ENCODE results near the gene FGD3.

The FGD3 gene

DNA sequence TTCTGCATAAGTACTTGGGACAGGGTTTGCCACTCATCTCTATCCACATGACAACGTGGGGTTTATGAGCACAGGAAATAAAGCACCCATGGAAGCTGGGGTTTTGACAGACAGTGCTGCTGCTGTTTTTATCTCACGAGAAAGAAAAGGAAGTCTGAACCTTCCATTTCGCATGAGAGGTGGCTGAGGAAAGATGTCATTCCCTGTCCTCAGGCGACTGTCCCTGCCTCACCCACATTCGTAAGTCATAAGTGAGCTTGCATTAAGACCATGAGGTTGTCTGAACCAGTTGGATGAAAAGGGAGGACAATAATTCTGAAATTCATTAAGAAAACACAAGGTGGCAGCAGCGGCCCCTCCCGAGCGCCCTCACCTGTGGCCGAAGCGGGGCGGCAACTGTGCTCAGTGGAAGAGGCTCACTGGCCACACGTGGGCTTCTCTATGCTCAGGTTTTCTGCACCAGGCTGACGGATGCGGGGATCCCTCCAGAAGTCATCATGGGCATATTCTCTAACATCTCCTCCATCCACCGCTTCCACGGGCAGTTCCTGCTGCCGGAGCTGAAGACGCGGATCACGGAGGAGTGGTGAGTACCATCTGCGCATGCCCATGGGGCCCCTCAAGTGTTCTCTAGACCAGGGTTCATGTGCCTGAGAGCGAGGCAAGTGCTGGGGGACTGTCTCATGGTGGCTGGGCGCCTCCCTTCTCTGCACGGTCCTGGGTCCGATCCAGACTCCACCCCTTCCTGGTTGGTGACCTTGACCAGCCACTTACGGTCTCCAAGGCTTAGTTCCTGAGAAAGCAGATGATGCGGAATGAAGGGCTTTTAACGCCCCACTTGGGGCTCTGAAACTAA is 56.5 kb downstream of the FGD3 start:
- Histone ChIP-seq H3K4me1 (ENCODE audit: control insufficient read depth, low read depth, low read length) (peaks cover 4% of the 10 kb centered on the region), H3K27me3 (ENCODE audit: control insufficient read depth, insufficient read depth, low read length) (no peaks in the 10 kb centered on the region), H3K4me3 (ENCODE audit: low read length) (no peak overlapping the region), H3K9me3 (ENCODE audit: control insufficient read depth, low read depth, low read length) (no peaks in the 10 kb centered on the region), H3K9ac (ENCODE audit: low read length) (no peak overlapping the region), H3K36me3 (ENCODE audit: control insufficient read depth, low read depth, low read length) (no peaks in the 10 kb centered on the region), H3K27ac (ENCODE audit: low read length) (no peak overlapping the region)

DNA sequence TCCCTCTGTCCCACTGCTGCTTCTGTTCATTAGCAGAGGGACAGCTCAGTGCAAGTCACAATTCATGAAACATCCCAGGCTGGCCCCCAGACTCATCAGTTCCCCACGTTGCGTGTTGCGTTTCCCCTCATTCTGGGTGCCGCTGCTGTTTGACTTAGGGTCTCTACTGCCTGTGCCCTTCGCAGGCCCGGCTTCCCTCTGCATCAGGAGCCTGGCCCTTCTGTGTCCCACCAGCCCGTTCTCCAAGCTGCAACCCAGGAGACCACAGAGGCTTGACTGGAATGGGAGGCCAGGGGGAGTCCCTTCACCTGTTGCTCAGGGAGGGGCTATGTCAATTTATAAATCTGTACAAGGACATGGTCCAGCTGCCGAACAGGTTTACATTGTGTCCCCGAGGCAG is 57.2 kb downstream of the FGD3 start:
- H3K27me3 ChIP-seq (ENCODE audit: control insufficient read depth, insufficient read depth, low read length) = no peaks in the 10 kb centered on the region
- no peak overlapping the region for H3K4me3 ChIP-seq (ENCODE audit: low read length)
- H3K4me1 ChIP-seq (ENCODE audit: control insufficient read depth, low read depth, low read length) = peaks cover 4% of the 10 kb centered on the region
- H3K36me3 ChIP-seq (ENCODE audit: control insufficient read depth, low read depth, low read length) = no peaks in the 10 kb centered on the region
- H3K9ac ChIP-seq (ENCODE audit: low read length) = no peak overlapping the region
- H3K27ac ChIP-seq (ENCODE audit: low read length) = no peak overlapping the region
- H3K9me3 ChIP-seq (ENCODE audit: control insufficient read depth, low read depth, low read length) = no peaks in the 10 kb centered on the region

DNA sequence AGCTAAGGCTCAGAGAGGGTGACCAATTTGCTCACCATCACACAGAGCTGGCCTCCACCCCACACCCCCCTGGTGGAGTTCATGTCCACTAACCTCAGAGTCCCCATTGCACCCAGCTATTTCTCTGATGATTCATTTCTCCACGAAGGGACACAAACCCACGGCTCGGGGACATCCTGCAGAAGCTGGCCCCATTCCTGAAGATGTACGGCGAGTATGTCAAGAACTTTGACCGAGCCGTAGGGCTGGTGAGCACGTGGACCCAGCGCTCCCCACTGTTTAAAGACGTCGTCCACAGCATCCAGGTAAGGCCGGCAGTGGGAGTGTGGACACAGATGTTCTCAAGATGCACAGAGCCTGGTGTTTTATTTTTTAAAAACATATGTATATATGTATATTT is 58.6 kb downstream of the FGD3 start:
- Histone ChIP-seq H3K4me3 (ENCODE audit: low read length) (no peak overlapping the region), H3K9me3 (ENCODE audit: control insufficient read depth, low read depth, low read length) (no peaks in the 10 kb centered on the region), H3K9ac (ENCODE audit: low read length) (no peak overlapping the region), H3K4me1 (ENCODE audit: control insufficient read depth, low read depth, low read length) (peaks cover 4% of the 10 kb centered on the region), H3K36me3 (ENCODE audit: control insufficient read depth, low read depth, low read length) (no peaks in the 10 kb centered on the region), H3K27ac (ENCODE audit: low read length) (no peak overlapping the region), H3K27me3 (ENCODE audit: control insufficient read depth, insufficient read depth, low read length) (no peaks in the 10 kb centered on the region)

DNA sequence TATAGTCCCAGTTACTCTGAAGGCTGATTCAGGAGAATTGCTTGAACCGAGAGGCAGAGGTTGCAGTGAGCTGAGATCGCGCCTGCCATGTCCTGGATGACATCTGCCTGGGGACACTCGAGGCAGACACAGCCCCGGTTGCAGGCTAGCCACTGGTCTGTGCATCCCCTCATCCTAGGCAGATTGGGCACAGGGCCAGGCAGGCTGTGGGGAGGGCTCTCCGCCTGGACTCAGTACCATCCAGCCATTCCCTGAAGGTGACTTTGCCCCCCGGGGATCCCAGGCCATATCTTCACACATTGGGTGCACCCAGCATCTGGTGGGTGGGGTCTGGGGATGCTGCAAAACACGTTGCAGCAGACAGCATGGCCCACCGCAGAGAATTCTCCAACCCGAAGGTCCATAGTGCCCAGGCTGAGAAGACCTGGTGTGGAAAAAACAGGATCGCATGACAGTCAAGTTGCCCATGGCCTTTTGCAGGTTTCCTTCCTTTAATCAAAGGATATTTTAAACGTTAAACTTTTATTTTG is 60.3 kb downstream of the FGD3 start:
- Histone ChIP-seq H3K4me3 (ENCODE audit: low read length) (no peak overlapping the region), H3K27me3 (ENCODE audit: control insufficient read depth, insufficient read depth, low read length) (no peaks in the 10 kb centered on the region), H3K36me3 (ENCODE audit: control insufficient read depth, low read depth, low read length) (no peaks in the 10 kb centered on the region), H3K9me3 (ENCODE audit: control insufficient read depth, low read depth, low read length) (no peaks in the 10 kb centered on the region), H3K27ac (ENCODE audit: low read length) (no peak overlapping the region), H3K4me1 (ENCODE audit: control insufficient read depth, low read depth, low read length) (peaks cover 4% of the 10 kb centered on the region), H3K9ac (ENCODE audit: low read length) (no peak overlapping the region)

DNA sequence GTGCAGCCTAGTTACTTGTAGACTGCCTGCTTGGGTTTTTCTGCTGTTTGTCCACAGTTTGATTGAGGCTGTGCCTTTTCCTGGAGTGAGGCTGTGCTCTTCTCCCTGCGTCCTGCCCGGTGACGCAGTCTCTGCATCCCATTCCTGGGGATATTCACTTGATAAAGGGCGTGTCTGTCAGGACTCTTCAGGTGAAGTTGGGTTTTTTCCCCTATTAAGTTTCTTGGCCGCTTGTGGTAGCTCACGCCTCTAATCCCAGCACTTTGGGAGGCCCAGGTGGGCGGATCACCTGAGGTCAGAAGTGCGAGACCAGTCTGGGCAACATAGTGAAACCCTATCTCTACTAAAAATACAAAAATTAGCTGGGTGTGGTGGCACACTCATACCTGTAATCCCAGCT is 61.1 kb downstream of the FGD3 start:
- H3K27me3 ChIP-seq (ENCODE audit: control insufficient read depth, insufficient read depth, low read length) = no peaks in the 10 kb centered on the region

DNA sequence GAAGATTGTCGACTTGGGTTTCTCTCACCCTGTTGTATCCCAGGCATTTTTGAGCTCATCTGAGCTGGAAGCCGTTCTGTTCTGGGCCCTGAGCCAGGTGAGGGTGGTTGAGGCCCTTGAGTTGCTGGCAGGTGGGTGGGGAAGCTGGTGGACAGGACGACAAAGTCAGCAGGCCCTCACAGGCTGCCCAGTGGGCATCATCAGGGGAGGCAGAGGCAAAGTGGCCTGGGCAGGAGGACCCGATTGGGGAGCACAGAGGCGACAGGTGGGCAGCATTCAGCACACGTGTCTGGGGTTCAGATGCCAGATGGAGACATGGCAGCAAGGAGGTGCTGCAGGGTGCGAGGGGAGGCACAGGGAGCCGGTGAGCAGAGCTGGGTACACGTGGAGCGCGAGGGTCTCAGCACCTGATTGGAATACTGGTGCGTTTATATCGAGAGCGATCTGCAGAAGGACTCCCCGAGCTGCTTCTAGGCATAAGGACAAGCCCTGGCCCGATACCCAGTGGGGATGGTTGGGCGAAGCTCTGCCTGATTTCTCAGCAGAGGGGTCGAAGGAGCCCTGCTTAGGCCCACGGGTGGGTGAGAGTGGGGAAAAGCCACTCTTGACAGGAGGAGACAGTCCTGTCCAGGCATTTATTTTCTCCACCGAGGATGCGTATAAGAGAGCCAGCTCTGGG is 62.2 kb downstream of the FGD3 start:
- Histone ChIP-seq H3K4me1 (ENCODE audit: control insufficient read depth, low read depth, low read length) (peaks cover 5% of the 10 kb centered on the region), H3K4me3 (ENCODE audit: low read length) (no peak overlapping the region), H3K36me3 (ENCODE audit: control insufficient read depth, low read depth, low read length) (no peaks in the 10 kb centered on the region), H3K9me3 (ENCODE audit: control insufficient read depth, low read depth, low read length) (no peaks in the 10 kb centered on the region), H3K27me3 (ENCODE audit: control insufficient read depth, insufficient read depth, low read length) (no peaks in the 10 kb centered on the region), H3K27ac (ENCODE audit: low read length) (no peak overlapping the region), H3K9ac (ENCODE audit: low read length) (no peak overlapping the region)

More for the DNA sequence above, 61.1 kb downstream of the FGD3 start:
- Histone ChIP-seq H3K27ac (ENCODE audit: low read length) (no peak overlapping the region), H3K4me3 (ENCODE audit: low read length) (no peak overlapping the region), H3K36me3 (ENCODE audit: control insufficient read depth, low read depth, low read length) (no peaks in the 10 kb centered on the region), H3K4me1 (ENCODE audit: control insufficient read depth, low read depth, low read length) (peaks cover 2% of the 10 kb centered on the region), H3K9ac (ENCODE audit: low read length) (no peak overlapping the region), H3K9me3 (ENCODE audit: control insufficient read depth, low read depth, low read length) (no peaks in the 10 kb centered on the region)

DNA sequence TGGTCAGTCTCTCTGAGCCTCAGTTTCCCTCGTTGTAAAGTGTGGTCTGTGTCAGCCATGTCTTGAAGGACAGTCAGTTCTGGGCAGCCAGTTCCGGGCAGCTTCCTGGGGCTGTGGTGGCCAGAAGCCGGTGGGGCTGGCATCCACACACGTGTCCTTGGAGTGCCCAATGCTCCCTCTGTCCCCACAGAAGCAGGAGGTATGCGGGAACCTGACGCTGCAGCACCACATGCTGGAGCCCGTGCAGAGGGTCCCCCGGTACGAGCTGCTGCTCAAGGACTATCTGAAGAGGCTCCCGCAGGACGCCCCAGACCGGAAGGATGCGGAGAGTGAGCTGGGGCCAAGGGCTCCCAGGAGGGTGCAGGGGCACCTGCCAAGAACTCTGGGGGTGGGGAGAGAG is 62.7 kb downstream of the FGD3 start:
- no peak overlapping the region for H3K9ac ChIP-seq (ENCODE audit: low read length)
- H3K27me3 ChIP-seq (ENCODE audit: control insufficient read depth, insufficient read depth, low read length) = no peaks in the 10 kb centered on the region
- H3K36me3 ChIP-seq (ENCODE audit: control insufficient read depth, low read depth, low read length) = no peaks in the 10 kb centered on the region

DNA sequence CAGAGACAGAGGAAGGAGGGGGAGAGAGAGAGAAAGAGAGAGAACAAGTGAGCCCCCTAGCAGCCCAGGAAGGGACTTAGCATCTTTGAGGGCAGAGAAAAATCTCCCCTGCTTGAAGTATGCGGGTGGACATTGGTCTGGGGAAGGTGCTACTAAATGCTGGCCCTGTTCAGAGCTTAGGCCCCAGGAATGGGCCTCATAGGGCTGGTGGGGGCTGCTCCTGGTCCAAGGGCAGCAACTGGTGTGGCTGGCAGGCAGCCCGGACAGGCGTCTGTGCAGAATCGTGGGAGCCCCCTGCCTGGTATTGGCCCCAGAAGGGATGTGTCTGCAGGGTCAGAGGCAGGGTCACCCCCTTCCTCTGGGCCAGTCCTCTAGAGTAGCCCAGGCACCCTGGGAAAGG is 63.4 kb downstream of the FGD3 start:
- Histone ChIP-seq H3K9me3 (ENCODE audit: control insufficient read depth, low read depth, low read length) (no peaks in the 10 kb centered on the region), H3K9ac (ENCODE audit: low read length) (no peak overlapping the region), H3K36me3 (ENCODE audit: control insufficient read depth, low read depth, low read length) (no peaks in the 10 kb centered on the region), H3K4me3 (ENCODE audit: low read length) (no peak overlapping the region), H3K4me1 (ENCODE audit: control insufficient read depth, low read depth, low read length) (peaks cover 5% of the 10 kb centered on the region), H3K27ac (ENCODE audit: low read length) (no peak overlapping the region), H3K27me3 (ENCODE audit: control insufficient read depth, insufficient read depth, low read length) (no peaks in the 10 kb centered on the region)

More for the DNA sequence above, 62.7 kb downstream of the FGD3 start:
- H3K9me3 ChIP-seq (ENCODE audit: control insufficient read depth, low read depth, low read length) = no peaks in the 10 kb centered on the region
- H3K4me1 ChIP-seq (ENCODE audit: control insufficient read depth, low read depth, low read length) = peaks cover 5% of the 10 kb centered on the region
- no peak overlapping the region for H3K4me3 ChIP-seq (ENCODE audit: low read length)
- H3K27ac ChIP-seq (ENCODE audit: low read length) = no peak overlapping the region

DNA sequence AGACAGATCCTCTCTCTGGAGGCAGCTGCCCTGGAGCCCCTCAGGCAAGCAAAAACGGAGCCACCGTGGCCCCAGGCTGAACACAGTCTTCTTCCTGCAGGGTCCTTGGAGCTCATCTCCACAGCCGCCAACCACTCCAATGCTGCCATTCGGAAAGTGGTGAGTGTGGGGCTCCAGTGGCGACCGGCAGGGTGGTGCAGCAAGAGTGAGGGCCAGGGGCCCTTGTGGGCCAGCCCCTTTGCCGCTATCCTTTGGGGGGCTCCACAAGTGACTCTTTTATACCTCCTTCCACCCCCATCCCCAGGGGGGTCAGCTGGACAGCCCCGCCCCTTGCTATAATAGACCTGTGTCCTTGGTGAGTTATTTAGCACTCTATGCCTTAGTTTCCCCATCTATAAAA is 63.8 kb downstream of the FGD3 start:
- Histone ChIP-seq H3K4me3 (ENCODE audit: low read length) (no peak overlapping the region), H3K27ac (ENCODE audit: low read length) (no peak overlapping the region), H3K27me3 (ENCODE audit: control insufficient read depth, insufficient read depth, low read length) (no peaks in the 10 kb centered on the region), H3K9ac (ENCODE audit: low read length) (no peak overlapping the region), H3K36me3 (ENCODE audit: control insufficient read depth, low read depth, low read length) (no peaks in the 10 kb centered on the region), H3K9me3 (ENCODE audit: control insufficient read depth, low read depth, low read length) (no peaks in the 10 kb centered on the region), H3K4me1 (ENCODE audit: control insufficient read depth, low read depth, low read length) (peaks cover 5% of the 10 kb centered on the region)

DNA sequence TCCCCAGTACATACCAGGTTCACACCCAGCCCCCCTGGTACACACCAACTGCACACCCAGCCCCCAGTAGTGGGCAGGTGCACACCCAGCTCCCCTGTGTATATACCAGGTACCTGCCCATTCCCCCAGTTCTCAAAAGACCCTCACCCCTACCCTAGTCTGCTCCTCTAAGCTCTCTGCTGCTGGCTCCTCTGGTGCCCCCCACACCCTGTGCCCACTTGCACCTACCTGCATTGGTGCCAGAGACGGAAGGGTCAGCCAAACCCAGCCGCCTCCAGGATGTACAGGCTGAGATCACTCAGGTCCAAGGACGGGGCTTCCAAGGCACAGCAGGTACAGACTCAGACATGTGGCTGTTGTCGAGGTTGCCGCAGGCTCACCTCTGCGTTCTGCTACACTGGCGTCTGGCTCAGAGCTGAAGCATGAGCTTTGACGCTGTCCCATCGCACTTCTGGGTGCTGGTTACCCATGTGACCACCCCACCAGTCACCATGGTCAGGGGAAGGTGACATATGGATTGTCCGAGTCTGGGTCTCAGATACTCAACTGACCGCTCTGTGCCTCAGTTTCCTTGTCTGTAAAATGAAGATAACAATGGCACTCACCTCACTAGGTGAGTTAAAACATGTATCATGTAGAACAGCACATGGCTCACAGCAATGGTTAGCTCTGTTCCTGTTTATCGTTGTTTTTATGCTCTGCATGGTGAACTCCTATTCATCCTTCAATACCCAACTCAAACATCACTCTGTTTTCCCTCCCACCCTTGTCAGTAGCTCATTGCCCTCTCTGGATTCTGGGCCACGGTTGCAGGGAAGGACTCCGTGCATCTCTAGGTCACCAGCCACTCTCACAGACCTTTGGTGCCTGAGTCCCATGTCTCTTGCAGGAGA is 65.9 kb downstream of the FGD3 start:
- Histone ChIP-seq H3K4me3 (ENCODE audit: low read length) (no peak overlapping the region), H3K9ac (ENCODE audit: low read length) (no peak overlapping the region), H3K9me3 (ENCODE audit: control insufficient read depth, low read depth, low read length) (no peaks in the 10 kb centered on the region), H3K27me3 (ENCODE audit: control insufficient read depth, insufficient read depth, low read length) (no peaks in the 10 kb centered on the region), H3K4me1 (ENCODE audit: control insufficient read depth, low read depth, low read length) (peaks cover 9% of the 10 kb centered on the region), H3K36me3 (ENCODE audit: control insufficient read depth, low read depth, low read length) (no peaks in the 10 kb centered on the region), H3K27ac (ENCODE audit: low read length) (no peak overlapping the region)
